RWPE2 (cell line): Measurements from ENCODE around the gene CAPZB.
"Not testable (repeated sequence)": the region's sequence is repeated elsewhere in the genome, so short reads cannot be mapped to it uniquely, and the experiment has no call there.

ENCODE experiments used
- ATAC-seq: fragments of 200-7000 bp; cut with Tn5 transposase; 3 replicates; pipeline ENCODE4 v1.9.1; 2021; ENCODE audit warnings: low read depth
- DNase-seq: peaks from one replicate; pipeline ENCODE4 v3.0.0-alpha.2; 2020; ENCODE audit warnings: low spot score
- H3K27ac ChIP-seq: fragments of 450-650 bp; 2 replicates; pipeline ENCODE4 v1.5.1; 2017; ENCODE audit warnings: mild to moderate bottlenecking; ENCODE audit not compliant: poor library complexity, severe bottlenecking
- H3K27me3 ChIP-seq: fragments of 250-450 bp; sonication (Bioruptor Pico); 2 replicates; pipeline ENCODE4 v1.5.1; 2021; ENCODE audit warnings: mild to moderate bottlenecking, moderate library complexity; ENCODE audit not compliant: insufficient read depth, poor library complexity, severe bottlenecking
- H3K36me3 ChIP-seq: fragments of 250-450 bp; sonication (Bioruptor Pico); 2 replicates; pipeline ENCODE4 v1.5.1; 2020; ENCODE audit warnings: low read depth, mild to moderate bottlenecking, moderate library complexity
- H3K4me1 ChIP-seq: fragments of 250-450 bp; sonication (Bioruptor Pico); 2 replicates; pipeline ENCODE4 v1.5.1; 2021; ENCODE audit warnings: mild to moderate bottlenecking, moderate library complexity; ENCODE audit not compliant: insufficient read depth, poor library complexity, severe bottlenecking
- H3K4me3 ChIP-seq: fragments of 250-450 bp; sonication (Bioruptor Pico); 2 replicates; pipeline ENCODE4 v1.5.1; 2021; ENCODE audit warnings: mild to moderate bottlenecking, moderate library complexity; ENCODE audit not compliant: severe bottlenecking
- H3K9me3 ChIP-seq: fragments of 250-450 bp; sonication (Bioruptor Pico); 2 replicates; pipeline ENCODE4 v1.5.1; 2021; ENCODE audit warnings: mild to moderate bottlenecking, moderate library complexity; ENCODE audit not compliant: severe bottlenecking
- TF ChIP-seq, protein P1 (sequence below): fragments of 450-650 bp; IDR thresholded peaks from one replicate; pipeline ENCODE4 v1.5.1; 2017; ENCODE audit warnings: mild to moderate bottlenecking, moderate library complexity; ENCODE audit not compliant: poor library complexity, severe bottlenecking

CAPZB gene

DNA sequence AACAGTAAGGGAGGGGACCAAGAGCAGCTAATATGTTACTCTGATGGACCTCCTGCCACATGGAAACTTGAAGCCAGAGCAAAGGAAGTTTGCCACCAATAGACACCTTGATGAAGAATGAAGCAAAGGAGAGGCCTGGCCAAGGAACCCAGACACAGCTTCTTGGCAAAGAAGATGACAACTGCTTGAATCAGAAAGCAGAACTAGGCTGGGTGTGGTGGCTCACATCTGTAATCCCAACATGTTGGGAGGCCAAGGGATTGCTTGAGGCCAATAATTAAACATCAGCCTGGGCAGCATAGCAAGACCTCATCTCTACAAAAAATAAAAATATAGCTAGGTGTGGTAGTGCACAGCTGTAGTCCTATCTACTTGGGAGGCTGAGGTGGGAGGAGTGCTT lies 31.7 kb upstream of the CAPZB start:
- H3K27ac ChIP-seq: no peak overlapping the region
- no peaks in the 10 kb centered on the region for H3K4me1 ChIP-seq
- H3K27me3 ChIP-seq: no peaks in the 10 kb centered on the region
- no peaks in the 10 kb centered on the region for H3K9me3 ChIP-seq
- H3K36me3 ChIP-seq: no peaks in the 10 kb centered on the region
- no peak for ATAC-seq
- TF ChIP-seq, protein P1, sequence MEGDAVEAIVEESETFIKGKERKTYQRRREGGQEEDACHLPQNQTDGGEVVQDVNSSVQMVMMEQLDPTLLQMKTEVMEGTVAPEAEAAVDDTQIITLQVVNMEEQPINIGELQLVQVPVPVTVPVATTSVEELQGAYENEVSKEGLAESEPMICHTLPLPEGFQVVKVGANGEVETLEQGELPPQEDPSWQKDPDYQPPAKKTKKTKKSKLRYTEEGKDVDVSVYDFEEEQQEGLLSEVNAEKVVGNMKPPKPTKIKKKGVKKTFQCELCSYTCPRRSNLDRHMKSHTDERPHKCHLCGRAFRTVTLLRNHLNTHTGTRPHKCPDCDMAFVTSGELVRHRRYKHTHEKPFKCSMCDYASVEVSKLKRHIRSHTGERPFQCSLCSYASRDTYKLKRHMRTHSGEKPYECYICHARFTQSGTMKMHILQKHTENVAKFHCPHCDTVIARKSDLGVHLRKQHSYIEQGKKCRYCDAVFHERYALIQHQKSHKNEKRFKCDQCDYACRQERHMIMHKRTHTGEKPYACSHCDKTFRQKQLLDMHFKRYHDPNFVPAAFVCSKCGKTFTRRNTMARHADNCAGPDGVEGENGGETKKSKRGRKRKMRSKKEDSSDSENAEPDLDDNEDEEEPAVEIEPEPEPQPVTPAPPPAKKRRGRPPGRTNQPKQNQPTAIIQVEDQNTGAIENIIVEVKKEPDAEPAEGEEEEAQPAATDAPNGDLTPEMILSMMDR: no peak
- DNase-seq: no peak
- H3K4me3 ChIP-seq: no peak overlapping the region

DNA sequence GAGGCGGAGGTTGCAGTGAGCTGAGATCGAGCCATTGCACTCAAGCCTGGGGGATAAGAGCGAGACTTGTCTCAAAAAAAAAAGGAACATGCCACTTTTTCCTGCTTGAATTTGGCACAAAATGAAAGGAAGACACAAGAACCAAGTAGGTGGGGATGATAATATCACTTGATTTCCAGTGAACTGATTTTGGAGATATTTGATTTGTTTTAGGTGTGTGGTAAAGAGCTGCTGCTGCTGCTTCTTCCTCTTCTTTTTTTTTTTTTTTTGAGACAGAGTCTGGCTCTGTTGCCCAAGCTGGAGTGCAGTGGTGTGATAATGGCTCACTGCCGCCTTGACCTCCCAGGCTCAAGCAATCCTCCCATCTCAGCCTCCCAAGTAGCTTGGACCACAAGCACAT lies 29.9 kb upstream of the CAPZB start:
- Histone ChIP-seq H3K27ac (no peak overlapping the region), H3K9me3 (no peaks in the 10 kb centered on the region), H3K36me3 (no peaks in the 10 kb centered on the region), H3K4me1 (no peaks in the 10 kb centered on the region), H3K27me3 (no peaks in the 10 kb centered on the region), H3K4me3 (no peak overlapping the region)
- TF ChIP-seq, protein P1: no peak
- DNase-seq (no peak), ATAC-seq (no peak)

DNA sequence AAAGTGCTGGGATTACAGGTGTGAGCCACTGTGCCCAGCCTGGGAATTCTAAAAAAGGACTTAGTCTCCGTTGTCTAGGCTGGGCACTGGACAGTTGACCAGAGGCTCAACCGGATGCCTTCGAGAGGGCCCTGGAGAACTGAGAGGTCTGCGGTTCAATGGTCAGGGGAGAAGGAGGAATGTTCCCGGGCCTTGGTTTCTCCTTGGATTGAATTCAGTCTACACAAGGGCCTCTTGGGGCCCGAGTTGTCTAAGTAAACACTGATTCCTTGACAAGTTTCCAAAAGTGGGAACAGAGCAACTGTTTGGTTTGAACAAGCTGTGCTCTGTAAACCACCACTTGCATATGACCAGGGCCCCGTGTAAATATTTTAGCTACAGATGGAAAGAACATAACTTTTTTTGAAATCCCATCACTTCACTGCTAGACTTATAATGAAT lies 29.1 kb upstream of the CAPZB start:
- no peaks in the 10 kb centered on the region for H3K36me3 ChIP-seq
- DNase-seq (no peak), ATAC-seq (no peak)
- TF ChIP-seq, protein P1: no peak
- no peak overlapping the region for H3K27ac ChIP-seq
- no peaks in the 10 kb centered on the region for H3K27me3 ChIP-seq
- no peaks in the 10 kb centered on the region for H3K4me1 ChIP-seq
- H3K4me3 ChIP-seq: no peak overlapping the region
- no peaks in the 10 kb centered on the region for H3K9me3 ChIP-seq

DNA sequence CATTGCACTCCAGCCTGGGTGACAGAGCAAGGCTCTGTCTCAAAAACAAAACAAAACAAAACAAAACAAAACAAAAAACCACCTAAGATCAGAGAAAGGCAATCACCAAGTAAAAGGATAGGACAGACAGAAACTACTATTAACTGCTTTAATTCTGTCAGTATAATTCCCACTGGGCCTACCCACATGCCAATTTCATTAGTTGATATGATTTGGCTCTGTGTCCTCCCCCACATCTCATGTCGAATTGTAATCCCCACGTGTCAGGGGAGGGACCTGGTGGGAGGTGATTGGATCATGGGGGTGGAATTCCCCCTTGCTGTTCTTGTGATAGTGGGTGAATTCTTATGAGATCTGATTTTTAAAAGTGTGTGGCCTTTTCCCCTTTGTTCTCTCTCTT lies 27.2 kb upstream of the CAPZB start:
- DNase-seq (no peak), ATAC-seq (no peak)
- TF ChIP-seq, protein P1: no peak
- Histone ChIP-seq H3K9me3 (no peaks in the 10 kb centered on the region), H3K4me1 (no peaks in the 10 kb centered on the region), H3K36me3 (no peaks in the 10 kb centered on the region), H3K4me3 (no peak overlapping the region), H3K27me3 (no peaks in the 10 kb centered on the region), H3K27ac (no peak overlapping the region)

DNA sequence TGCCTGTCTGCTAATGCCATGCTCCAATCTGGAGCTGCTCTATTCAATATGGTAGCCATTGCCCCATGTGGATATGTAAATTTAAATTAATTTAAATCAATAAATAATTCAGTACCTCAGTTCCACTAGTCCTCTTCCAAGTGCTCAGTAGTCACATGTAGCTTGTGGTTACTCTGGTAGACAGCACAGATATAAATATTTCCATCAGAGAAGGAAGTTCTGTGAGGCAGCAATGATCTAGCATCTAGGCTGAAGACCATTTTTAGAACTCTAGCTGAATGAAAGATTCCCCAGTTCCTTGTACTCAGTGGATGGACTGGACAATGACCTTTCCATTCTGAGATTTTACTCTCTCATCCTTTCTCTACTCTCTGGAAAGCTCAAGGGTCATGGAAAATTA lies 25.8 kb upstream of the CAPZB start:
- DNase-seq (no peak), ATAC-seq (no peak)
- Histone ChIP-seq H3K9me3 (no peaks in the 10 kb centered on the region), H3K4me1 (no peaks in the 10 kb centered on the region), H3K27me3 (no peaks in the 10 kb centered on the region), H3K4me3 (no peak overlapping the region), H3K27ac (no peak overlapping the region), H3K36me3 (no peaks in the 10 kb centered on the region)
- TF ChIP-seq, protein P1: no peak

DNA sequence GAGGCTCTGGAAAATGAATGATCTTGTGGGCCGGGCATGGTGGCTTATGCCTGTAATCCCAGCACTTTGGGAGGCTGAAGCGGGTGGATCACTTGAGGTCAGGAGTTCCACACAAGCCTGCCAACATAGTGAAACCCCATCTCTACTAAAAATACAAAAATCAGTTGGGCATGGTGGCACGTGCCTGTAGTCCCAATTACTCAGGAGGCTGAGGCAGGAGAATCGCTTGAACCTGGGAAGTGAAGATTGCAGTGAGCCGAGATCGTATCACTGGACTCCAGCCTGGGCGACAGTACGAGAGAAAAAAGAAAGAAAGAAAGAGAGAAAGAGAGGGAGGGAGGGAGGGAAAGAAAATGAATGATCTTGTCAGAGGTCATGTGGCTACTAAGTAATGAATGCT lies 24.3 kb upstream of the CAPZB start:
- H3K27me3 ChIP-seq, H3K4me1 ChIP-seq, H3K9me3 ChIP-seq, H3K4me3 ChIP-seq, H3K36me3 ChIP-seq, DNase-seq, ATAC-seq, H3K27ac ChIP-seq: not testable (repeated sequence)
